Kidney tubule cell (primary cell): ENCODE measurements around the gene GDF10.

ENCODE experiments used
- DNase-seq: peaks from one replicate; pipeline ENCODE4 v3.0.0-alpha.2; 2018; ENCODE audit warnings: low spot score

The GDF10 gene

DNA sequence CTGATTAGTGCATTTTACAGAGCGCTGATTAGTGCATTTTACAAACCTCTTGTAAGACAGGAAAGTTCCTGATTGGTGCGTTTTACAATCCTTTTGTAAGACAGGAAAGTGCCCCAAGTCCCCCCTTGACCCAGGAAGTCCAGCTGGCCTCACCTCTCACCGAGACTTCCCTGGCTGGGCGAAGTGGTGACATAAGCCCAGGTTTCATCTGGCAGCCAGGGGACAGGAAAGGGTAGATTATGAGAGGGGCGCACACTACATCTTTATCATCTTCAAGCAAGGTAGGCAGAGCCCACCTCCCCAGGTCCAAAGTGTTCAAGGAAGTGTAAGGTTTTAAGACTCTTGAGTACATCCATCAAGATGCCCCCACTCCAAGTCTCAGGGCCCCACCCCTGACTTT lies 5.5 kb upstream of the GDF10 start:
- no peak for DNase-seq

- DNase-seq: no peak
These were observed 4.6 kb upstream of the GDF10 start for GRCh38 chr10:47295411-47295810.

- no peak for DNase-seq
These were observed 3.7 kb upstream of the GDF10 start for GRCh38 chr10:47296156-47296894.

DNA sequence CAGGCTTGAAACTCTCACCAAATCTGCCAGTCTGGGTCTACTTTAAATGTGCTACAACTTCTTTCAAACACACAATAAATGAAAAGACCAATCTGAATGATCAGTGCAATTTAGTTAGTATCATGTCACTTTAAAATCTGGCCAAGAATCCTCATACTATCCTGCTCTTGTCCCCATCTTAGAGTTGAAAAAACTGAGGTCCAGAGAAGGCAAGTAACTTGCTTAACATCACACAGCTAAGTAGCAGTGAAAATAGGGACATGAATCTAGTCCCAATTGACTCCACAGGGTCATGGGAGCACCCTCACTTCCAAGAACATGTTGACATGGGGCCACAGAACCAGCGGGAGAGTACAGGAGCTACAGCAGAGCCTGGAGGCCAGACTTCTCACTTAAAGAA lies 3.1 kb upstream of the GDF10 start:
- no peak for DNase-seq

DNA sequence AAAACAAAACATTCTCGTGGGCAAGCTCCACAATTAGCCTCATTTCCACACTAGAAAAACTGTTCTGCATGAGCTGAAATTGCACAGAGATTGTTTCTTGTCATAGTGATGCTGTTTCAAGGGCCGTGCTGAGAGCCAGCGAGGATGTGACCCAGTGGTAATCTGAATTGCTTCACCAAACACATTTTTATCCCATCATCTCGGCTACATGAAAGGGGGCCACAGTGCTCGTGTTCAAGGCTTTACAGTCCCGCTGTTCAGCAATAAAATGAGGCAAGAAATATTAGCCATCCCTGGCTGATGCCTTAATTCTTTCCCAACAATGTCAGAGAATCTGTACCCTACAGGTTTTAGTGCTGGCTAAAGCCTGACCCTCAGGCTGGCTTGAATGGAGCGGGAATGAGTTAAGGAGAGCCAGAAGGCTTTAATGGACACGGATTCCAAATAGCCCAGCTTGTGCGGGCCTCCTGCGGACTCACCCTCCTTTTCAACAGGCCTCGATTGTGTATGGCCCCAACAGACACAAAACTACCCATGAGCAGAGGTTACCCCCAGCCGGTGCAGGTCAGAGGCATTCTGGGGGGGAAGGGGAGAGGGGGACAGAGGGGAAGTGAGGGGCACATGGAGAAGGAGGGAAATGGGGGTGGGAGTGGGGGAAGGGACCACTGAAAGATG lies 2.0 kb upstream of the GDF10 start:
- no peak for DNase-seq

- DNase-seq: no peak
These were observed 1.3 kb upstream of the GDF10 start for GRCh38 chr10:47298715-47299114.

DNA sequence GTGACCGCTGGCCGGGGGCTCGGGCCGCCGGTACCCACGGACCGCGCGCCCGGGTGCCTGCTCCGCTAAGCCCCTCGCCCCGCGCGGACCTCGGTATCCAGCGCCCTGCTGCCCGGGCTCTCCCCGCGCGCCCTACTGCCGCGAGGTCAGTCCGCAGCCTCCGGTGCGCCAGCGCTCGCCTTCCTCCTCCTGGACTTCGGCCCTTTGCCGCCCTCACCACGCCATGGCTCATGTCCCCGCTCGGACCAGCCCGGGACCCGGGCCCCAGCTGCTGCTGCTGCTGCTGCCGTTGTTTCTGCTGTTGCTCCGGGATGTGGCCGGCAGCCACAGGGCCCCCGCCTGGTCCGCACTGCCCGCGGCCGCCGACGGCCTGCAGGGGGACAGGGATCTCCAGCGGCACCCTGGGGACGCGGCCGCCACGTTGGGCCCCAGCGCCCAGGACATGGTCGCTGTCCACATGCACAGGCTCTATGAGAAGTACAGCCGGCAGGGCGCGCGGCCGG lies 483 bp downstream of the GDF10 start:
- no peak for DNase-seq

GRCh38 chr10:47301833-47302232 lies 1.8 kb downstream of the GDF10 start:
- DNase-seq: no peak

- no peak for DNase-seq
These were observed 3.1 kb downstream of the GDF10 start for GRCh38 chr10:47303105-47303504.

DNA sequence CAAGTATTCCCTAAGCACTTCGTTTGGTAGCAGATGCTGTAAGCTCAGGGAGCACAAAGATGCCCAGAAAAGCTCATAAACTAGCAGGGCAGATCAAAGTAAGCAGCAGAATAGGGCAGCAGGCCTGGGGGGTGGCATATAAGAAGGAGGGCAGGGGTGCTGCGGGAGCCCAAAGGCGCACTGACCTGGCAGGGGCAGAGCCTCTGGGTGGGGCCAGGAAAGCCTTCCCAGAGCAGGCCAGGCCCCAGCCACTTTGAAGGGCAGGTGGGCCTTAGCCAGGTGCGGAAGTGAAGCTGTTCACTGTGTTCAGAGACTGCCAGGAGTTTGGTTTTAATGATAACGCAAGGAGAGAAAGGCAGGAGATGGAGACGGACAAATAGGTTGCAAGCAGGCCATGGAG lies 3.9 kb downstream of the GDF10 start:
- DNase-seq: no peak

DNA sequence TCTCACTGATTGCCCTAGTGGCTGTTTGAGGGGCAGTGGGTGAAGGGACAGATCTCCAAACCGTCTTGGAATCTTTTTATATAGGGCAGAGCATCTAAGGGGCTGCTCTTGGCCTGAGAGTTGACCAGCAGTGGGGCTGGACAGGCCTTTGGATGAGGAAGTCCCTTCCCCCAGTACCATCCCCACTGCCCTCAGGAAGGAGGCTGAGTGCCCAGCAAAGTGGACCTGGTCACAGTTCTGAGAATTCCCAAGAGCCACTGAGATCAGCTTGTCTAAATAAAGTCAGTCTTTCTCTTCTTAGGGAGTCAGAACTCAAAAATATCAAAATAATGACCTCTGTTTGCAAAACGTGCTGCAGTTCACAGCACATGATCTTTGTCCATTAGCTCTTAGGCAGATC lies 5.6 kb downstream of the GDF10 start:
- no peak for DNase-seq

DNA sequence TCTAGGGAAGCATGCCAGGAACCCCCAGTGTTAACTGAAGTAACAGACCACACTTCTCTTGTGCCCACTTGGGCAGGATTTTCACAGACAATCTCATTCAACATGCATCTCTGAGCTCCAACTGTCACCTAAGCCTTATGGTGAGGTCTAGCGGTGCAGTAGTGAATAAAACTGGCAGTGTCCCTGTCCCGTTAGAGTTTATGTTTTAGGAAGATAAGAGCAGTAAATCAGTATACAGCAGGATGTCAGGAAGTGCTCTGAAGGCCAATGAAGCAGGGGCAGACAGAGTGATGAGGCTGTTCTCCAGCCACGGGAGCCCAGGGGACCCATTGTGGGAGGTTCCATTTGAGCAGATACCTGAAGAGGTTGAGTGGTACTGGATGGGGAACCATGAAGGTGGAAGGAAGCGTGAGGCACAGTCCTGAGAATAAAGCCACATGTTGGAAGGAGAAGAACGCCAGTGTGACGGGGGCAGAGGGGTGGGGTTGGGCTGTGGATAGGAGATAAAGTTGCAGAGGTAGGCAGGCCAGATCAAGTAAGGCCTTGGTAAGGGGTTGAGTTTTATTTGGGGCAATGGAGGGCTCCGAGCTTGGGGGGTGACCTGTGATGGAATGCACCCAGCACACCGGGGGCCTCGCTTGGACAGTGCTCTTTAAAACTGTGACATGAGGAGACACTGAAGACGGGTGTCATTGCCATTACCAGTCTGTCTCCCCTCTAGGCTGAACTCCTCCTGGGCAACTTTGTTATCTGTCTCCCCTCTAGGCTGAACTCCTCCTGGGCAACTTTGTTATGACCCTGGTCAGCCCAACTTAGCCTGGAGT lies 6.6 kb downstream of the GDF10 start:
- no peak for DNase-seq

- DNase-seq: no peak
These were observed 7.4 kb downstream of the GDF10 start for GRCh38 chr10:47307381-47307780.

GRCh38 chr10:47308775-47309174 lies 8.8 kb downstream of the GDF10 start:
- no peak for DNase-seq

GRCh38 chr10:47309408-47310089 lies 9.6 kb downstream of the GDF10 start:
- DNase-seq: no peak

DNA sequence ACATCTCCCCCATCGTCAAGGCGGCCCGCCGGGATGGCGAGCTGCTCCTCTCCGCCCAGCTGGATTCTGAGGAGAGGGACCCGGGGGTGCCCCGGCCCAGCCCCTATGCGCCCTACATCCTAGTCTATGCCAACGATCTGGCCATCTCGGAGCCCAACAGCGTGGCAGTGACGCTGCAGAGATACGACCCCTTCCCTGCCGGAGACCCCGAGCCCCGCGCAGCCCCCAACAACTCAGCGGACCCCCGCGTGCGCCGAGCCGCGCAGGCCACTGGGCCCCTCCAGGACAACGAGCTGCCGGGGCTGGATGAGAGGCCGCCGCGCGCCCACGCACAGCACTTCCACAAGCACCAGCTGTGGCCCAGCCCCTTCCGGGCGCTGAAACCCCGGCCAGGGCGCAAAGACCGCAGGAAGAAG lies 10.1 kb downstream of the GDF10 start:
- no peak for DNase-seq

GRCh38 chr10:47311193-47311931 lies 11.4 kb downstream of the GDF10 start:
- DNase-seq: no peak

DNA sequence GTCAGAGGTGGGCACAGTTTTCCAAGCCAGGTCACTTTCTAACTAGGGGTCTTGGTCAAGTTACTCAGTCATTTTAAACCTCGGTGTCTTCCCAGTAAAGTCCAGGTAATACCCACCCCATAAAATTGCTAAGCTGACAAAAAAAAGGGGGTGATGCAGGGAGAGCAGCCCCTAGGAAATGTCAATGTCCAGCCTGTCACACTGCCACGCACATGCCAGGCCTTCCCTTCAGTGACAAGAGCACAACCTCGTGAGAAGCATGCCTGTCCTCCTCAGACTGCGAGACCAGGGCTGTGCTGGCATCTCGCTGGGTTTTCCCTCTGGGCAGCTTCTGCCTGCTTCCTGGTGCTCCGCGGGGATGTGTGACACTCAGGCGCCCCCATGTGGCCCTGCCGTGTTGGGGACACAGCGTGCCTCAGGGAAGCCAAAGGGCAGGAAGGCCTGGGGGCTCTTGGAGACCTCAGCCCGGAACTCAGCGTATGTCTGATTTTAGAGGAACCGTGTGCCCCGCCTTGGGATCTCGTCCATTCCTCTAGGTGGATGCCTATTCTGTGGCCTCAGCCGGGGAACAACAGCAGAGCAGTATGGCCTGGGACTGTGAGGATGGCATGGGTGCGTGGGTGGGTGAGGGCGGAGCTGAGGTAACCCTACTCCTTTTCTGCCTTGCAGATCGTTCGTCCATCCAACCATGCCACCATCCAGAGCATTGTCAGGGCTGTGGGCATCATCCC lies 12.1 kb downstream of the GDF10 start:
- DNase-seq: peak; percentile 78

DNA sequence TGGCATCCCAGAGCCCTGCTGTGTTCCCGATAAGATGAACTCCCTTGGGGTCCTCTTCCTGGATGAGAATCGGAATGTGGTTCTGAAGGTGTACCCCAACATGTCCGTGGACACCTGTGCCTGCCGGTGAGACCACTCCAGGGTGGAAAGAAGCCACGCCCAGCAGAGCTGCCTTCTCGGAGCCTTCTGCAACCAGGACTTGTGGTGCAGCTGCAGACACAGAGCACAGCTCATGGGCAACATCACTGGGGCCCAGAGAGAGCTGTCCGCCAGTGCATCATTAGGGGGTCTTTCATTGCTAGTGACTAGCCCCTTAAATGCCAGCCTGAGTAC lies 12.6 kb downstream of the GDF10 start:
- no peak for DNase-seq

GRCh38 chr10:47314416-47314970 lies 14.5 kb downstream of the GDF10 start:
- DNase-seq: no peak

DNA sequence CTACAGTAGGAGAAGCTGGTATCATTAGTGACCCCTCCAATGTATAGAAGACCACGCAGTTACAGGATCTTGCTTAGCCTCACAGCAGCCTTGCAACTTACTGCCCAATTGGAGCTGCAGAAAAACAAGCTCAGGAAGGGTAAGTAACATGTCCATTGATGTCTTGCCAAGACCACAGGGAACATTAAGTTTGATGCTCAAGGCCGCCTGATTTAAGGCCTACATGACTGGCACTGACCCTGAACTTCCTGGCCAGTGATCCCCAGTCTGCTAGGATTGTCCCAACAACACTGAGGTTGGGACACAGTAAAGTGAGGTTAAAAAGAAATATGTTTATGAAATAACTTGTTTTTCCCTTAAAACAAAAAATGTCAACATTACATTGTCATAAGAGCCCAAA lies 15.4 kb downstream of the GDF10 start:
- no peak for DNase-seq
